HEK293 (cell line): Measurements from ENCODE around the gene GLIS1.

ENCODE experiments used
- ZNF19 ChIP-seq: fragments of 450-650 bp; formaldehyde crosslinking; IDR thresholded peaks from 2 replicates; pipeline ENCODE4; 2016; ENCODE audit warnings: missing biosample characterization, missing genetic modification characterization, low read depth
- ZNF610 ChIP-seq: fragments of 450-650 bp; formaldehyde crosslinking; IDR thresholded peaks from 2 replicates; pipeline ENCODE4 v1.5.1; 2016; ENCODE audit warnings: missing biosample characterization, missing genetic modification characterization, borderline replicate concordance

- TF ChIP-seq ZNF19 (no peak), ZNF610 (tag by site-specific recombination) (no peak)
Measured at GRCh38 chr1:53590531-53591515, 148.1 kb downstream of the GLIS1 start.
